HepG2 (cell line): ENCODE data around the gene CDR2L. TPM values are rescaled to one million over a fixed set of nuclear protein-coding genes. Genes with fewer than 3 reads are reported as not detected.
A peak's percentile ranks its signal among the peaks of the same experiment; 100 is the strongest.

Experiments
- ATAC-seq: fragments of 200-7000 bp; cut with Tn5 transposase; 3 replicates; pipeline ENCODE4 v1.9.1; 2020; ENCODE audit warnings: mild to moderate bottlenecking, moderate library complexity
- BruUV-seq: library from RNA; stranded (reverse); fragments of 400-500 nt; replicated peaks from 2 replicates; lab custom pipeline; 2021; lab: Mats Ljungman, UMichigan
- CTCF ChIA-PET: fragments of 300-600 bp; formaldehyde crosslinking; extraction: SDS; loops from one replicate; lab custom pipeline; 2021; ENCODE audit warnings: low total read pairs, inconsistent platforms, low intra/inter-chr PET ratio; lab: Yijun Ruan, JAX
- POLR2A ChIA-PET: fragments of 350-600 bp; sonication (Branson Sonifier 250); formaldehyde crosslinking; loops from one replicate; lab custom pipeline; 2020; ENCODE audit warnings: antibody characterized with exemption, inconsistent platforms; lab: Yijun Ruan, JAX
- DNase-seq: peaks from one replicate; pipeline ENCODE4 v3.0.0-alpha.2; 2015; ENCODE audit warnings: low spot score
- FAIRE-seq: peaks from 3 replicates; lab custom pipeline; 2011; peaks lifted over from hg19 to GRCh38; lab: Jason Lieb, UNC
- H2AFZ ChIP-seq: one replicate; pipeline ENCODE4 v1.6.1; 2011; ENCODE audit warnings: low read length, inconsistent platforms
- H3K27ac ChIP-seq: fragments of 300-600 bp; 3 replicates; pipeline ENCODE4 v1.8.0; 2011; ENCODE audit warnings: mixed run types, mild to moderate bottlenecking, mixed read lengths, low read length, inconsistent platforms; ENCODE audit not compliant: insufficient read depth; ENCODE audit errors: extremely low read length
- H3K27me3 ChIP-seq, 2 experiments: fragments of 200-600 bp in 1 of 2; 2 replicates in 1 of 2; 3 replicates in 1 of 2; pipeline versions ENCODE4 v1.6.0 to v1.8.0; 2011; ENCODE audit warnings: low read length in 2 of 2, mild to moderate bottlenecking in 2 of 2, moderate library complexity in 2 of 2, inconsistent platforms in 1 of 2; ENCODE audit not compliant: insufficient read depth in 2 of 2, control insufficient read depth in 1 of 2
- H3K36me3 ChIP-seq, 2 experiments: fragments of 200-600 bp in 1 of 2; replicated peaks in 1 of 2; 2 replicates in 1 of 2; 3 replicates in 1 of 2; pipeline versions ENCODE4 v1.5.1 to v1.8.0; 2011; ENCODE audit warnings: low read length in 2 of 2, inconsistent platforms in 1 of 2; ENCODE audit not compliant: insufficient read depth in 2 of 2, control insufficient read depth in 1 of 2
- H3K4me1 ChIP-seq: 2 replicates; pipeline ENCODE4 v1.5.1; 2012; ENCODE audit warnings: low read length, inconsistent platforms; ENCODE audit not compliant: insufficient read depth
- H3K4me2 ChIP-seq: 2 replicates; pipeline ENCODE4 v1.6.0; 2011; ENCODE audit warnings: low read depth, low read length, inconsistent platforms
- H3K4me3 ChIP-seq, 3 experiments: fragments of 200-600 bp in 1 of 3; sonication (generic), shearing (Covaris generic) in 1 of 3; replicated peaks in 1 of 3; 2 replicates each; pipeline ENCODE4 v1.5.1; 2011 to 2016; ENCODE audit warnings: low read length in 3 of 3, inconsistent platforms in 2 of 3, low read depth in 2 of 3, mild to moderate bottlenecking in 2 of 3, control low read depth in 1 of 3, mixed read lengths in 1 of 3; ENCODE audit not compliant: insufficient read depth in 1 of 3
- H3K79me2 ChIP-seq: one replicate; pipeline ENCODE4 v1.6.1; 2011; ENCODE audit warnings: low read length, inconsistent platforms; ENCODE audit not compliant: insufficient read depth
- H3K9ac ChIP-seq: 2 replicates; pipeline ENCODE4 v1.6.0; 2011; ENCODE audit warnings: mild to moderate bottlenecking, low read depth, low read length, inconsistent platforms; ENCODE audit not compliant: insufficient read depth
- H3K9me3 ChIP-seq: 2 replicates; pipeline ENCODE4 v1.5.1; 2012; ENCODE audit warnings: mild to moderate bottlenecking, low read length
- H4K20me1 ChIP-seq: 2 replicates; pipeline ENCODE4 v1.6.0; 2011; ENCODE audit warnings: inconsistent platforms, mild to moderate bottlenecking, low read length, moderate library complexity; ENCODE audit not compliant: insufficient read depth
- CTCF ChIP-seq: sonication (generic); formaldehyde crosslinking; IDR thresholded peaks from 2 replicates; pipeline ENCODE4 v1.5.0; 2020; ENCODE audit warnings: mild to moderate bottlenecking, missing genetic modification reagents, moderate library complexity
- GRHL1 ChIP-seq: sonication (generic); formaldehyde crosslinking; conservative IDR thresholded peaks from 2 replicates; pipeline ENCODE4 v1.8.0; 2022; ENCODE audit warnings: missing genetic modification reagents
- HES4 ChIP-seq: sonication (generic); formaldehyde crosslinking; IDR thresholded peaks from 2 replicates; pipeline ENCODE4 v1.9.0; 2021; ENCODE audit warnings: mild to moderate bottlenecking, missing genetic modification reagents, borderline replicate concordance
- NCOR1 ChIP-seq: fragments of 200-600 bp; sonication (generic); IDR thresholded peaks from 2 replicates; pipeline ENCODE4 v1.7.0; 2017; ENCODE audit warnings: antibody characterized with exemption, low read length, borderline replicate concordance
- NFE2L1 ChIP-seq: sonication (generic); formaldehyde crosslinking; IDR thresholded peaks from 2 replicates; pipeline ENCODE4 v1.4.0; 2020; ENCODE audit warnings: missing genetic modification reagents, mild to moderate bottlenecking, borderline replicate concordance
- SMAD9 ChIP-seq: sonication (generic); formaldehyde crosslinking; IDR thresholded peaks from 2 replicates; pipeline ENCODE4 v1.5.1; 2020; ENCODE audit warnings: mild to moderate bottlenecking, missing genetic modification reagents
- SRSF4 ChIP-seq: fragments of 200-400 bp; formaldehyde crosslinking; IDR thresholded peaks from one replicate; pipeline ENCODE4 v1.6.1; 2018; ENCODE audit warnings: mild to moderate bottlenecking, low read depth, low read length, moderate library complexity; ENCODE audit not compliant: poor library complexity, severe bottlenecking
- STAT5B ChIP-seq: sonication (generic); formaldehyde crosslinking; IDR thresholded peaks from 2 replicates; pipeline ENCODE4 v1.4.0; 2020; ENCODE audit warnings: missing genetic modification reagents
- SYNCRIP ChIP-seq: fragments of 200-400 bp; formaldehyde crosslinking; IDR thresholded peaks from 2 replicates; pipeline ENCODE4 v1.6.1; 2018; ENCODE audit warnings: mild to moderate bottlenecking, low read depth, low read length; ENCODE audit not compliant: insufficient read depth
- TIGD3 ChIP-seq: sonication (generic); formaldehyde crosslinking; IDR thresholded peaks from 2 replicates; pipeline ENCODE4 v1.5.1; 2020; ENCODE audit warnings: mild to moderate bottlenecking, missing genetic modification reagents, borderline replicate concordance
- ZFP36L2 ChIP-seq: sonication (generic); formaldehyde crosslinking; IDR thresholded peaks from 2 replicates; pipeline ENCODE4 v1.4.0; 2020; ENCODE audit warnings: missing genetic modification reagents
- ZNF367 ChIP-seq: sonication (generic); formaldehyde crosslinking; IDR thresholded peaks from 2 replicates; pipeline ENCODE4 v1.4.0; 2020; ENCODE audit warnings: missing genetic modification reagents, borderline replicate concordance
- ZNF788 ChIP-seq: sonication (generic); formaldehyde crosslinking; IDR thresholded peaks from 2 replicates; pipeline ENCODE4 v1.5.0; 2020; ENCODE audit warnings: mild to moderate bottlenecking, missing genetic modification reagents, borderline replicate concordance
- ZNF883 ChIP-seq: sonication (generic); formaldehyde crosslinking; IDR thresholded peaks from 2 replicates; pipeline ENCODE4 v1.5.1; 2020; ENCODE audit warnings: mild to moderate bottlenecking, missing genetic modification reagents; ENCODE audit errors: not compliant biosample characterization
- ZSCAN25 ChIP-seq: sonication (generic); formaldehyde crosslinking; IDR thresholded peaks from 2 replicates; pipeline ENCODE4 v1.8.0; 2022; ENCODE audit warnings: mild to moderate bottlenecking, missing genetic modification reagents
- WGBS: methylation state at CpG from one replicate; pipeline ENCODE4 v1.1.6; 2017; ENCODE audit warnings: low lambda C conversion rate; 5-methylcytosine and 5-hydroxymethylcytosine counted together
- in situ Hi-C: cut with HindIII; loops from 2 replicates; pipeline ENCODE4 v1.10.0; 2017; ENCODE audit warnings: low pct_unique_long_range_greater_than_20kb; ENCODE audit not compliant: extremely low pct_ligation_motif_present
- intact Hi-C: fragments of 100-400 bp; cut with micrococcal nuclease; formaldehyde crosslinking; loops from one replicate; pipeline ENCODE4 v1.10.0; 2022; ENCODE audit not compliant: unreplicated experiment
- polyA plus RNA-seq, 8 experiments: library from polyadenylated mRNA; depleted of rRNA in 3 of 8; stranded (reverse) in 7 of 8; unstranded in 1 of 8; fragments of >200 nt; fragmentation: Illumina TruSeq in 4 of 8; extraction: Trizol in 4 of 8; gene quantifications; 2 replicates each; pipeline versions ENCODE4 v1.2.1 to v1.2.3, GENCODE V29; 2011 to 2016; ENCODE audit warnings: low read depth in 4 of 8, missing spikeins in 1 of 8, mixed read lengths in 1 of 8; ENCODE audit not compliant: insufficient read depth in 1 of 8
- total RNA-seq, 5 experiments: library from RNA; depleted of rRNA; stranded (reverse); fragments of >200 nt; fragmentation: Illumina TruSeq; extraction: Trizol; gene quantifications; 2 replicates each; pipeline ENCODE4 v1.2.3, GENCODE V29; 2016; ENCODE audit warnings: low read depth in 1 of 5

CDR2L gene
- total and polyA plus RNA-seq, 2 of the 13 experiments (the other 11 are each of a cell fraction or from before 2014, with no cell fraction given) = 1.9 to 2.1 TPM

GRCh38 chr17:75033346-75034235, 46.2 kb downstream of the CDR2L start (continued):
- no peak for TF ChIP-seq SRSF4
- peak; percentile 58; the same call in 1 of the 2 replicates for TF ChIP-seq STAT5B (CRISPR knock-in tag)
- TF ChIP-seq ZNF367 (CRISPR knock-in tag) = no peak; the same call in 1 of the 2 replicates
- TF ChIP-seq ZFP36L2 (CRISPR knock-in tag) = no peak
- TF ChIP-seq NFE2L1 = peak; percentile 83; the same call in 1 of the 2 replicates
- no peak for TF ChIP-seq SYNCRIP
- TF ChIP-seq, all 625 proteins: peak for 357

- ChIA-PET POLR2A (interaction anchor here (0.6 to 4.1 kb wide), 34 partner anchors 8 to 359 kb away, joined by 3 to 77 read pairs (median 6); partner anchors contain the start of genes ARMC7, ATP5PD, CDR2L and FDXR), CTCF (interaction anchor here (1.3 kb wide), 1 partner anchor 74 kb away, joined by 3 read pairs; no protein-coding TSS in a partner anchor)
- Histone ChIP-seq H3K9ac (peak overlapping the region; percentile 90), H3K27ac (peak overlapping the region; percentile 94), H2AFZ (peak overlapping the region; percentile 60), H3K4me1 (peaks cover 37% of the 10 kb centered on the region), H3K4me2 (peak overlapping the region; percentile 98), H3K4me3 (peak overlapping the region; percentile 76 to 93 (median 91)), H3K9me3 (no peaks in the 10 kb centered on the region), H3K79me2 (no peaks in the 10 kb centered on the region), H4K20me1 (no peaks in the 10 kb centered on the region), H3K36me3 (peaks cover 6% of the 10 kb centered on the region in 2 experiments; a peak in 4 of 5 replicates), H3K27me3 (peaks cover 0 to 6% of the 10 kb centered on the region in 2 experiments; a peak in 3 of 5 replicates)
- intact Hi-C loops (loop anchor here (1.0 to 2.0 kb wide), 3 partner anchors 47 to 52 kb away; partner anchors contain the start of genes CDR2L and SLC16A5), in situ Hi-C loops (no loop called here)
- DNase-seq = peak; percentile 94
- WGBS = under 1% methylated on average over 37 of the region's 43 CpGs
- peak; percentile 72 for FAIRE-seq
- TSS peak; percentile 50 for BruUV-seq
- ATAC-seq = peak; percentile 58
- TF ChIP-seq GRHL1 (CRISPR knock-in tag) (no peak), CTCF (CRISPR knock-in tag) (peak; percentile 48), ZNF788 (CRISPR knock-in tag) (peak; percentile 70; the same call in 1 of the 2 replicates), NCOR1 (0 out of 2 replicates have a peak, but pooled peaks have one; percentile 64), ZSCAN25 (CRISPR knock-in tag) (peak; percentile 48; the same call in 1 of the 2 replicates), TIGD3 (CRISPR knock-in tag) (no peak; the same call in 1 of the 2 replicates), HES4 (CRISPR knock-in tag) (peak; percentile 94), ZNF883 (CRISPR knock-in tag) (peak; percentile 63), SMAD9 (CRISPR knock-in tag) (peak; percentile 86; the same call in 1 of the 2 replicates)
Measured at GRCh38 chr17:75034236-75034908, 46.9 kb downstream of the CDR2L start.
